IMR-90 (cell line): ENCODE results near the gene HOXA5. TPM values are rescaled to one million over a fixed set of nuclear protein-coding genes. Genes with fewer than 3 reads are reported as not detected.

Experiments
- ATAC-seq: fragments of 200-7000 bp; cut with Tn5 transposase; 2 replicates; pipeline ENCODE4 v1.9.1; 2020; ENCODE audit warnings: low read depth, mild to moderate bottlenecking, moderate library complexity
- BruUV-seq: library from RNA; stranded (reverse); fragments of 400-500 nt; replicated peaks from 2 replicates; lab custom pipeline; 2021; lab: Mats Ljungman, UMichigan
- CTCF ChIA-PET: fragments of 300-600 bp; formaldehyde crosslinking; extraction: SDS; loops from one replicate; lab custom pipeline; 2021; ENCODE audit warnings: antibody characterized with exemption; lab: Yijun Ruan, JAX
- POLR2A ChIA-PET: fragments of 300-600 bp; sonication (Branson Sonifier 250); formaldehyde crosslinking; loops from one replicate; lab custom pipeline; 2022; ENCODE audit warnings: antibody characterized with exemption; ENCODE audit not compliant: unreplicated experiment; lab: Charles Lee
- DNase-seq: peaks from one replicate; pipeline ENCODE4 v3.0.0; 2013
- H2AFZ ChIP-seq: replicated peaks from 2 replicates; pipeline ENCODE3; 2013; ENCODE audit warnings: low read length, mild to moderate bottlenecking; ENCODE audit not compliant: poor library complexity
- H2AK5ac ChIP-seq: 2 replicates; pipeline ENCODE4 v1.6.1; 2013; ENCODE audit warnings: low read depth, low read length, inconsistent platforms
- H2AK9ac ChIP-seq: replicated peaks from 2 replicates; pipeline ENCODE3; 2013; ENCODE audit warnings: mild to moderate bottlenecking, low read depth, low read length, moderate library complexity; ENCODE audit not compliant: poor library complexity
- H2BK120ac ChIP-seq: 2 replicates; pipeline ENCODE4 v1.6.1; 2013; ENCODE audit warnings: low read depth, low read length, inconsistent platforms
- H2BK15ac ChIP-seq: 3 replicates; pipeline ENCODE4 v1.6.1; 2013; ENCODE audit warnings: low read depth, low read length, inconsistent platforms
- H2BK20ac ChIP-seq: 2 replicates; pipeline ENCODE4 v1.6.1; 2013; ENCODE audit warnings: low read depth, mild to moderate bottlenecking, inconsistent platforms, low read length, moderate library complexity
- H2BK5ac ChIP-seq: 2 replicates; pipeline ENCODE4 v1.6.1; 2013; ENCODE audit warnings: mild to moderate bottlenecking, low read depth, low read length, inconsistent platforms; ENCODE audit not compliant: poor library complexity, severe bottlenecking
- H3K14ac ChIP-seq: replicated peaks from 2 replicates; pipeline ENCODE4 v1.6.1; 2013; ENCODE audit warnings: low read depth, low read length, inconsistent platforms
- H3K18ac ChIP-seq: 2 replicates; pipeline ENCODE4 v1.6.1; 2013; ENCODE audit warnings: low read depth, low read length, control low read depth
- H3K23ac ChIP-seq: 2 replicates; pipeline ENCODE4 v1.6.1; 2013; ENCODE audit warnings: low read depth, low read length, inconsistent platforms
- H3K27ac ChIP-seq: 2 replicates; pipeline ENCODE4 v1.5.1; 2013; ENCODE audit warnings: mild to moderate bottlenecking, control low read depth, low read length; ENCODE audit not compliant: insufficient read depth
- H3K27me3 ChIP-seq: 2 replicates; pipeline ENCODE4 v1.6.1; 2013; ENCODE audit warnings: low read length; ENCODE audit not compliant: control insufficient read depth, insufficient read depth
- H3K36me3 ChIP-seq: 2 replicates; pipeline ENCODE4 v1.6.1; 2013; ENCODE audit warnings: low read length, mixed read lengths; ENCODE audit not compliant: control insufficient read depth, insufficient read depth
- H3K4ac ChIP-seq: 2 replicates; pipeline ENCODE4 v1.6.1; 2013; ENCODE audit warnings: low read depth, low read length, inconsistent platforms
- H3K4me1 ChIP-seq: 2 replicates; pipeline ENCODE4 v1.6.1; 2013; ENCODE audit warnings: low read length, mixed read lengths; ENCODE audit not compliant: control insufficient read depth, insufficient read depth
- H3K4me2 ChIP-seq: 2 replicates; pipeline ENCODE4 v1.6.1; 2013; ENCODE audit warnings: low read depth, mild to moderate bottlenecking, control low read depth, low read length, moderate library complexity
- H3K4me3 ChIP-seq: 2 replicates; pipeline ENCODE4 v1.5.1; 2013; ENCODE audit warnings: low read depth, mild to moderate bottlenecking, control low read depth, low read length, moderate library complexity; ENCODE audit not compliant: insufficient read depth
- H3K56ac ChIP-seq: 2 replicates; pipeline ENCODE4 v1.6.1; 2013; ENCODE audit warnings: low read length, inconsistent platforms; ENCODE audit not compliant: insufficient read depth; ENCODE audit errors: extremely low read depth
- H3K79me1 ChIP-seq, 2 experiments: 2 replicates each; pipeline ENCODE4 v1.6.1; 2013; ENCODE audit warnings: low read length in 2 of 2, inconsistent platforms in 1 of 2, low read depth in 1 of 2
- H3K9ac ChIP-seq: 2 replicates; pipeline ENCODE4 v1.6.1; 2013; ENCODE audit warnings: low read depth, low read length, control low read depth
- H3K9me1 ChIP-seq: 2 replicates; pipeline ENCODE4 v1.6.1; 2013; ENCODE audit warnings: low read length, inconsistent platforms; ENCODE audit not compliant: insufficient read depth
- H3K9me3 ChIP-seq: 2 replicates; pipeline ENCODE4 v1.6.1; 2013; ENCODE audit warnings: low read length; ENCODE audit not compliant: control insufficient read depth, insufficient read depth
- H4K20me1 ChIP-seq: 2 replicates; pipeline ENCODE4 v1.6.1; 2013; ENCODE audit warnings: low read length, inconsistent platforms; ENCODE audit not compliant: insufficient read depth
- H4K5ac ChIP-seq: 2 replicates; pipeline ENCODE4 v1.6.1; 2013; ENCODE audit warnings: mild to moderate bottlenecking, low read depth, low read length, control low read depth
- H4K8ac ChIP-seq, 2 experiments: 2 replicates each; pipeline ENCODE4 v1.6.1; 2013; ENCODE audit warnings: low read depth in 2 of 2, low read length in 2 of 2, control low read depth in 1 of 2, inconsistent platforms in 1 of 2
- H4K91ac ChIP-seq: 2 replicates; pipeline ENCODE4 v1.6.1; 2013; ENCODE audit warnings: low read depth, low read length, inconsistent platforms; ENCODE audit not compliant: insufficient read depth
- BHLHE40 ChIP-seq: fragments of 150-350 bp; IDR thresholded peaks from 2 replicates; pipeline ENCODE4 v1.6.1; 2016; ENCODE audit warnings: mild to moderate bottlenecking, low read depth, low read length
- CHD1 ChIP-seq: IDR thresholded peaks from 2 replicates; pipeline ENCODE4 v1.6.1; 2012; ENCODE audit warnings: low read depth, low read length, improper control_type of control experiment
- CTCF ChIP-seq: conservative IDR thresholded peaks from 2 replicates; pipeline ENCODE4 v1.5.1; 2012; ENCODE audit warnings: mild to moderate bottlenecking, low read depth, low read length, improper control_type of control experiment
- ELK1 ChIP-seq: fragments of 150-350 bp; IDR thresholded peaks from 2 replicates; pipeline ENCODE4 v1.6.1; 2016; ENCODE audit warnings: low read depth, mild to moderate bottlenecking, low read length, moderate library complexity, borderline replicate concordance
- FOS ChIP-seq: fragments of 150-350 bp; IDR thresholded peaks from 2 replicates; pipeline ENCODE4 v1.6.1; 2016; ENCODE audit warnings: low read depth, low read length
- MAFK ChIP-seq: IDR thresholded peaks from 2 replicates; pipeline ENCODE4 v1.6.1; 2012; ENCODE audit warnings: low read depth, low read length, improper control_type of control experiment
- MAZ ChIP-seq: IDR thresholded peaks from 2 replicates; pipeline ENCODE4 v1.6.1; 2012; ENCODE audit warnings: low read depth, mild to moderate bottlenecking, low read length, improper control_type of control experiment, moderate library complexity, borderline replicate concordance
- MXI1 ChIP-seq: IDR thresholded peaks from 2 replicates; pipeline ENCODE4 v1.6.1; 2012; ENCODE audit warnings: low read depth, mild to moderate bottlenecking, low read length, moderate library complexity, borderline replicate concordance
- NFE2L2 ChIP-seq: fragments of 150-350 bp; IDR thresholded peaks from 2 replicates; pipeline ENCODE4 v1.6.1; 2016; ENCODE audit warnings: low read depth, mild to moderate bottlenecking, low read length
- POLR2A ChIP-seq: IDR thresholded peaks from 2 replicates; pipeline ENCODE4 v1.6.1; 2012; ENCODE audit warnings: mild to moderate bottlenecking, low read depth, low read length
- RAD21 ChIP-seq: IDR thresholded peaks from 2 replicates; pipeline ENCODE4 v1.6.1; 2012; ENCODE audit warnings: low read length, improper control_type of control experiment
- SMC3 ChIP-seq: fragments of 150-350 bp; IDR thresholded peaks from 2 replicates; pipeline ENCODE4 v1.6.1; 2016; ENCODE audit warnings: low read depth, mild to moderate bottlenecking, antibody characterized with exemption, low read length, moderate library complexity
- WGBS, 2 experiments: methylation state at CpG; one replicate each; pipeline versions ENCODE4 v1.1.5 to v1.1.7; 2013; ENCODE audit warnings: missing lambda C conversion rate in 2 of 2; ENCODE audit not compliant: insufficient read length in 1 of 2; ENCODE audit errors: extremely low coverage in 2 of 2; 5-methylcytosine and 5-hydroxymethylcytosine counted together
- dilution Hi-C: fragments of 300-500 bp; cut with HindIII; formaldehyde crosslinking; loops from one replicate; pipeline ENCODE4 v1.14.3; 2018; ENCODE audit warnings: low sequenced_read_pairs; ENCODE audit not compliant: unreplicated experiment
- in situ Hi-C: fragments of 300-500 bp; cut with MboI; formaldehyde crosslinking; loops from 3 replicates; pipeline ENCODE4 v1.14.3; 2019; ENCODE audit warnings: low sequenced_read_pairs, inconsistent platforms, mixed read lengths
- intact Hi-C: fragments of 100-400 bp; cut with micrococcal nuclease; formaldehyde crosslinking; loops from 2 replicates; pipeline ENCODE4 v1.10.0; 2022
- polyA plus RNA-seq, 3 experiments: library from polyadenylated mRNA; depleted of rRNA; stranded (reverse); fragments of >200 nt; gene quantifications; 2 replicates each; pipeline ENCODE4 v1.2.3, GENCODE V29; 2012; ENCODE audit warnings: low replicate concordance in 1 of 3
- total RNA-seq: library from RNA; depleted of rRNA; stranded (reverse); fragments of >200 nt; gene quantifications from 2 replicates; pipeline ENCODE4 v1.2.3, GENCODE V29; 2012
- TF ChIP-seq, protein P1 (sequence below): fragments of 150-350 bp; IDR thresholded peaks from 2 replicates; pipeline ENCODE4 v1.6.1; 2017; ENCODE audit warnings: mild to moderate bottlenecking, antibody characterized with exemption, low read length, low read depth

HOXA5 gene
- total and polyA plus RNA-seq, 2 of the 4 experiments (the other 2 are of a cell fraction) = 19.9 to 29.4 TPM

- Histone ChIP-seq H3K9me3 (no peaks in the 10 kb centered on the region), H4K20me1 (peaks cover 13% of the 10 kb centered on the region), H3K4me2 (peak overlapping the region; percentile 80), H2AFZ (peak overlapping the region; percentile 89), H3K14ac (peak overlapping the region; percentile 98), H2AK5ac (peak overlapping the region; percentile 94), H2BK120ac (peak overlapping the region; percentile 87), H4K91ac (peak overlapping the region; percentile 88), H2BK5ac (peak overlapping the region; percentile 91), H2BK15ac (peak overlapping the region; percentile 95), H4K8ac (peak overlapping the region; percentile 80 to 83), H2AK9ac (peak overlapping the region; percentile 97), H3K18ac (peak overlapping the region; percentile 82), H3K27me3 (no peaks in the 10 kb centered on the region), H3K4me3 (peak overlapping the region; percentile 92), H3K9me1 (no peaks in the 10 kb centered on the region), H3K23ac (peak overlapping the region; percentile 100), H3K4ac (peak overlapping the region; percentile 95), H3K56ac (peak overlapping the region; percentile 93), H3K4me1 (peaks cover 6% of the 10 kb centered on the region), H3K27ac (peak overlapping the region; percentile 97), H4K5ac (peak overlapping the region; percentile 79), H3K9ac (peak overlapping the region; percentile 99), H3K36me3 (peaks cover 10% of the 10 kb centered on the region), H2BK20ac (peak overlapping the region; percentile 53; the same call in 1 of the 2 replicates), H3K79me1 (peaks cover 10 to 16% of the 10 kb centered on the region in 2 experiments; a peak in 3 of 4 replicates)
- DNase-seq = peak; percentile 64
- WGBS, 2 experiments = 0% methylated on average over 5 of the region's 41 CpGs; no CpG with 5 or more reads in 1 of the 2 experiments
- intact Hi-C loops (loop anchor here (1.0 to 2.0 kb wide), 4 partner anchors 32 to 410 kb away; partner anchors contain the start of gene SKAP2), dilution Hi-C loops (no loop called here), in situ Hi-C loops (no loop called here)
- ChIA-PET CTCF (interaction anchor here (0.6 to 1.1 kb wide), 5 partner anchors 18 to 245 kb away, joined by 3 read pairs; partner anchors contain the start of gene HOXA5), POLR2A (interaction anchor here (0.5 to 1.9 kb wide), 5 partner anchors 9 to 34 kb away, joined by 3 to 10 read pairs (median 4); partner anchors contain the start of gene HOXA4)
- ATAC-seq = peak; percentile 28
- no TSS peak for BruUV-seq
- TF ChIP-seq NFE2L2 (no peak), MXI1 (peak; percentile 29; the same call in 1 of the 2 replicates), BHLHE40 (no peak), SMC3 (no peak), MAFK (no peak), CTCF (0 out of 2 replicates have a peak, but pooled peaks have one; percentile 1), RAD21 (0 out of 2 replicates have a peak, but pooled peaks have one; percentile 5), MAZ (0 out of 2 replicates have a peak, but pooled peaks have one; percentile 6), POLR2A (peak; percentile 84), FOS (no peak), CHD1 (0 out of 2 replicates have a peak, but pooled peaks have one; percentile 40), ELK1 (no peak)
- TF ChIP-seq, protein P1, sequence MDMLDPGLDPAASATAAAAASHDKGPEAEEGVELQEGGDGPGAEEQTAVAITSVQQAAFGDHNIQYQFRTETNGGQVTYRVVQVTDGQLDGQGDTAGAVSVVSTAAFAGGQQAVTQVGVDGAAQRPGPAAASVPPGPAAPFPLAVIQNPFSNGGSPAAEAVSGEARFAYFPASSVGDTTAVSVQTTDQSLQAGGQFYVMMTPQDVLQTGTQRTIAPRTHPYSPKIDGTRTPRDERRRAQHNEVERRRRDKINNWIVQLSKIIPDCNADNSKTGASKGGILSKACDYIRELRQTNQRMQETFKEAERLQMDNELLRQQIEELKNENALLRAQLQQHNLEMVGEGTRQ = no peak
These were observed 46.5 kb downstream of the HOXA5 start for GRCh38 chr7:27096768-27097514.
